H9 (cell line): ENCODE measurements around the gene LIX1. TPM values are rescaled to one million over a fixed set of nuclear protein-coding genes. Genes with fewer than 3 reads are reported as not detected.

ENCODE experiments used
- DNase-seq: peaks from one replicate; pipeline ENCODE4 v3.0.0-alpha.2; 2017
- H2AFZ ChIP-seq: one replicate; pipeline ENCODE4 v1.6.1; 2013; ENCODE audit warnings: mild to moderate bottlenecking, low read length, control low read depth, moderate library complexity
- H2AK5ac ChIP-seq: 2 replicates; pipeline ENCODE4 v1.6.1; 2013; ENCODE audit warnings: low read length, control low read depth, mixed read lengths; ENCODE audit not compliant: insufficient read length
- H2BK120ac ChIP-seq: one replicate; pipeline ENCODE4 v1.6.1; 2013; ENCODE audit warnings: low read depth, mild to moderate bottlenecking, low read length, control low read depth, inconsistent platforms; ENCODE audit not compliant: poor library complexity, severe bottlenecking
- H2BK12ac ChIP-seq: 2 replicates; pipeline ENCODE4 v1.6.1; 2013; ENCODE audit warnings: low read length, control low read depth, mixed read lengths, low read depth; ENCODE audit not compliant: insufficient read length
- H2BK15ac ChIP-seq: 2 replicates; pipeline ENCODE4 v1.6.1; 2013; ENCODE audit warnings: low read depth, low read length, control low read depth
- H2BK20ac ChIP-seq: one replicate; pipeline ENCODE4 v1.6.1; 2013; ENCODE audit warnings: low read depth, mild to moderate bottlenecking, low read length, control low read depth, inconsistent platforms; ENCODE audit not compliant: poor library complexity, severe bottlenecking
- H2BK5ac ChIP-seq: 2 replicates; pipeline ENCODE4 v1.6.1; 2013; ENCODE audit warnings: low read length, control low read depth, mixed read lengths; ENCODE audit not compliant: insufficient read length
- H3K14ac ChIP-seq: 2 replicates; pipeline ENCODE4 v1.6.1; 2013; ENCODE audit warnings: low read length, control low read depth; ENCODE audit not compliant: insufficient read depth
- H3K18ac ChIP-seq: 2 replicates; pipeline ENCODE4 v1.6.1; 2013; ENCODE audit warnings: low read depth, mild to moderate bottlenecking, mixed read lengths, low read length, control low read depth; ENCODE audit not compliant: insufficient read length
- H3K23ac ChIP-seq: 2 replicates; pipeline ENCODE4 v1.6.1; 2013; ENCODE audit warnings: low read length, control low read depth, mixed read lengths, low read depth; ENCODE audit not compliant: insufficient read length
- H3K23me2 ChIP-seq: 2 replicates; pipeline ENCODE4 v1.6.1; 2013; ENCODE audit warnings: low read depth, mild to moderate bottlenecking, mixed read lengths, low read length, control low read depth; ENCODE audit not compliant: insufficient read length, poor library complexity, severe bottlenecking
- H3K27ac ChIP-seq: 2 replicates; pipeline ENCODE4 v1.5.1; 2013; ENCODE audit warnings: low read length, control low read depth, mixed read lengths, low read depth; ENCODE audit not compliant: insufficient read length
- H3K27me3 ChIP-seq: 2 replicates; pipeline ENCODE4 v1.6.1; 2013; ENCODE audit warnings: low read length, control low read depth, inconsistent platforms; ENCODE audit not compliant: insufficient read depth
- H3K4ac ChIP-seq: 2 replicates; pipeline ENCODE4 v1.6.1; 2013; ENCODE audit warnings: low read depth, mild to moderate bottlenecking, control low read depth, inconsistent platforms, low read length, moderate library complexity
- H3K4me1 ChIP-seq: 2 replicates; pipeline ENCODE4 v1.6.1; 2013; ENCODE audit warnings: low read length, control low read depth, inconsistent platforms; ENCODE audit not compliant: insufficient read depth
- H3K4me2 ChIP-seq: 2 replicates; pipeline ENCODE4 v1.6.1; 2013; ENCODE audit warnings: low read length, control low read depth, mixed read lengths; ENCODE audit not compliant: insufficient read length, insufficient read depth
- H3K56ac ChIP-seq: 2 replicates; pipeline ENCODE4 v1.6.1; 2013; ENCODE audit warnings: low read depth, mild to moderate bottlenecking, mixed read lengths, low read length, control low read depth; ENCODE audit not compliant: insufficient read length
- H3K79me1 ChIP-seq: 2 replicates; pipeline ENCODE4 v1.6.1; 2013; ENCODE audit warnings: low read depth, mild to moderate bottlenecking, moderate library complexity, low read length, control low read depth, inconsistent platforms; ENCODE audit not compliant: insufficient read depth, poor library complexity, severe bottlenecking
- H3K79me2 ChIP-seq: 2 replicates; pipeline ENCODE4 v1.6.1; 2013; ENCODE audit warnings: low read length, control low read depth, inconsistent platforms; ENCODE audit not compliant: insufficient read depth
- H3K9ac ChIP-seq: 2 replicates; pipeline ENCODE4 v1.6.1; 2013; ENCODE audit warnings: low read length, control low read depth, mixed read lengths; ENCODE audit not compliant: insufficient read length; ENCODE audit errors: extremely low read depth
- H3K9me3 ChIP-seq: one replicate; pipeline ENCODE4 v1.6.1; 2013; ENCODE audit warnings: low read depth, low read length, inconsistent platforms; ENCODE audit not compliant: control insufficient read depth
- H3T11ph ChIP-seq: one replicate; pipeline ENCODE4 v1.6.1; 2013; ENCODE audit warnings: mild to moderate bottlenecking, low read length, control low read depth, inconsistent platforms
- H4K20me1 ChIP-seq: one replicate; pipeline ENCODE4 v1.6.1; 2013; ENCODE audit not compliant: control insufficient read depth, insufficient read length, insufficient read depth
- H4K5ac ChIP-seq: 2 replicates; pipeline ENCODE4 v1.6.1; 2013; ENCODE audit warnings: low read depth, mild to moderate bottlenecking, mixed read lengths, low read length, control low read depth; ENCODE audit not compliant: insufficient read length
- H4K8ac ChIP-seq: replicated peaks from 2 replicates; pipeline ENCODE4 v1.6.1; 2013; ENCODE audit warnings: low read length, control low read depth, mixed read lengths, low read depth; ENCODE audit not compliant: insufficient read length
- H4K91ac ChIP-seq: 2 replicates; pipeline ENCODE4 v1.6.1; 2013; ENCODE audit warnings: low read depth, mild to moderate bottlenecking, moderate library complexity, mixed read lengths, low read length, control low read depth; ENCODE audit not compliant: insufficient read length
- H3K27ac Mint-ChIP-seq, 3 experiments: 2 replicates in 2 of 3; 3 replicates in 1 of 3; pipeline ENCODE4 v1.8.0; 2020 to 2021; ENCODE audit warnings: mixed read lengths in 3 of 3, mild to moderate bottlenecking in 1 of 3, moderate library complexity in 1 of 3
- H3K27me3 Mint-ChIP-seq: 2 replicates; pipeline ENCODE4 v1.8.0; 2021; ENCODE audit warnings: low read depth, mild to moderate bottlenecking, moderate library complexity, mixed read lengths
- H3K36me3 Mint-ChIP-seq, 3 experiments: 2 replicates in 2 of 3; 3 replicates in 1 of 3; pipeline ENCODE4 v1.8.0; 2020 to 2021; ENCODE audit warnings: low read depth in 3 of 3, mixed read lengths in 3 of 3; ENCODE audit not compliant: insufficient read depth in 1 of 3
- H3K4me1 Mint-ChIP-seq, 2 experiments: 2 replicates each; pipeline ENCODE4 v1.8.0; 2020; ENCODE audit warnings: mixed read lengths in 2 of 2
- H3K4me3 Mint-ChIP-seq, 2 experiments: 2 replicates in 1 of 2; 3 replicates in 1 of 2; pipeline ENCODE4 v1.8.0; 2020 to 2021; ENCODE audit warnings: mild to moderate bottlenecking in 2 of 2, mixed read lengths in 2 of 2, moderate library complexity in 1 of 2
- H3K9me3 Mint-ChIP-seq, 2 experiments: 2 replicates in 1 of 2; 3 replicates in 1 of 2; pipeline ENCODE4 v1.8.0; 2020; ENCODE audit warnings: mild to moderate bottlenecking in 2 of 2, mixed read lengths in 2 of 2, moderate library complexity in 1 of 2
- WGBS: extraction: QIAGEN DNeasy Blood & Tissue Kit; methylation state at CpG from one replicate; pipeline ENCODE4 v1.1.7; 2013; ENCODE audit warnings: missing lambda C conversion rate, low lambda C conversion rate, mixed read lengths; ENCODE audit not compliant: insufficient read length; ENCODE audit errors: extremely low coverage; 5-methylcytosine and 5-hydroxymethylcytosine counted together
- total RNA-seq: library from RNA; stranded (reverse); gene quantifications from 2 replicates; pipeline ENCODE4 v1.2.1, GENCODE V29; 2021
- TF ChIP-seq, protein P1 (sequence below): fragments of 200-600 bp; sonication (generic); conservative IDR thresholded peaks from 3 replicates; pipeline ENCODE4 v1.8.0; 2021; ENCODE audit warnings: antibody characterized with exemption, mild to moderate bottlenecking

Gene LIX1
- total RNA-seq, 1 experiment from 2014 or later: 0.13 TPM

DNA sequence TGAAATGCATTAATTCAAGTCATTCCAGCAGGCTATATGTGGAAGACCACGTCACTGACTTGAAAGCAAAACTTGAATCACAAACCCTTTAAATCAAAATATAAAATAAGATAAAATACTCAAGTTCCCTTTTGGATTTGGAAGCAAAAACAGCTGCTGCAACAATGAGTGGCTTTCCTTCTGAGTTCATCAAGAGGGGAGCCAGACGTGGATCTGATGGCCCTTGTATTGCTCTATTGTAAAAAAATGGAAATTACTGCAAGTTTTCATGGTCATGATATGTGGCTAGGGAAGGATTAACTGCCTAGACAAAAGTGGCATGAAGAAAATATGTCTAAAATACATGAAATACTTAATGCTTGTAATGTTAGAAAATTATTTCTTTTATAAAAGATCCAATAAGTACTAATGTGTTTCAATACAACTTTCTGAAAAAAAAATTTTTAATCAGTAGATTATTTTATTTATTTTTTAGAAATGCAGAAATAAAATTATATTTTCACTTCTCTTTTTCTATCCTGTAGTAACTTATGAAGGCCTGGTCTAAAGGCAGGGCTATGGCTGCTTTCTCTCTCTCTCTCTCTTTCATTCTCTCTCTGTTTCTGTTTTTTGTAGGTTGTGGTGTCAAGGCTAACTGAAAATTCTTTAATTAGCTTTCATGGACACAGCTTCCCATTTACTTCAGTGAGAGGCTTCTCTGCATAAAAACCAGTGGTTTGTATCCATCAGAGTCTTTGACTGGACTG is 24.0 kb downstream of the LIX1 start:
- no peak overlapping the region for H4K5ac ChIP-seq
- H2AFZ ChIP-seq: no peak overlapping the region
- H3K27ac Mint-ChIP-seq: no peak overlapping the region; a peak in 1 of 7 replicates
- H2AK5ac ChIP-seq: no peak overlapping the region
- no peak overlapping the region for H3K14ac ChIP-seq
- no peaks in the 10 kb centered on the region for H3K23me2 ChIP-seq
- H3K36me3 Mint-ChIP-seq: no peaks in the 10 kb centered on the region
- H3K9ac ChIP-seq: no peak overlapping the region
- no peak overlapping the region for H3K18ac ChIP-seq
- H4K91ac ChIP-seq: no peak overlapping the region
- H3K4ac ChIP-seq: no peak overlapping the region
- TF ChIP-seq, protein P1, sequence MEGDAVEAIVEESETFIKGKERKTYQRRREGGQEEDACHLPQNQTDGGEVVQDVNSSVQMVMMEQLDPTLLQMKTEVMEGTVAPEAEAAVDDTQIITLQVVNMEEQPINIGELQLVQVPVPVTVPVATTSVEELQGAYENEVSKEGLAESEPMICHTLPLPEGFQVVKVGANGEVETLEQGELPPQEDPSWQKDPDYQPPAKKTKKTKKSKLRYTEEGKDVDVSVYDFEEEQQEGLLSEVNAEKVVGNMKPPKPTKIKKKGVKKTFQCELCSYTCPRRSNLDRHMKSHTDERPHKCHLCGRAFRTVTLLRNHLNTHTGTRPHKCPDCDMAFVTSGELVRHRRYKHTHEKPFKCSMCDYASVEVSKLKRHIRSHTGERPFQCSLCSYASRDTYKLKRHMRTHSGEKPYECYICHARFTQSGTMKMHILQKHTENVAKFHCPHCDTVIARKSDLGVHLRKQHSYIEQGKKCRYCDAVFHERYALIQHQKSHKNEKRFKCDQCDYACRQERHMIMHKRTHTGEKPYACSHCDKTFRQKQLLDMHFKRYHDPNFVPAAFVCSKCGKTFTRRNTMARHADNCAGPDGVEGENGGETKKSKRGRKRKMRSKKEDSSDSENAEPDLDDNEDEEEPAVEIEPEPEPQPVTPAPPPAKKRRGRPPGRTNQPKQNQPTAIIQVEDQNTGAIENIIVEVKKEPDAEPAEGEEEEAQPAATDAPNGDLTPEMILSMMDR: no peak
- H2BK20ac ChIP-seq: no peak overlapping the region
- no peak overlapping the region for H3K23ac ChIP-seq
- no peak overlapping the region for H2BK120ac ChIP-seq
- H3K79me2 ChIP-seq: no peaks in the 10 kb centered on the region
- no peaks in the 10 kb centered on the region for H3K4me1 ChIP-seq
- no CpG with 5 or more reads among the region's 2 CpGs for WGBS
- H2BK5ac ChIP-seq: no peak overlapping the region
- H3K27ac ChIP-seq: no peak overlapping the region
- no peaks in the 10 kb centered on the region for H3K9me3 Mint-ChIP-seq
- H3K9me3 ChIP-seq: no peaks in the 10 kb centered on the region
- H2BK15ac ChIP-seq: no peak overlapping the region
- DNase-seq: no peak
- H3K4me2 ChIP-seq: no peak overlapping the region
- H3T11ph ChIP-seq: no peak overlapping the region
- no peak overlapping the region for H2BK12ac ChIP-seq
- H3K27me3 ChIP-seq: no peaks in the 10 kb centered on the region
- peaks cover 12 to 19% of the 10 kb centered on the region in 2 experiments for H3K4me1 Mint-ChIP-seq
- H3K79me1 ChIP-seq: no peaks in the 10 kb centered on the region
- no peak overlapping the region for H4K8ac ChIP-seq
- no peaks in the 10 kb centered on the region for H4K20me1 ChIP-seq
- no peaks in the 10 kb centered on the region for H3K27me3 Mint-ChIP-seq
- H3K56ac ChIP-seq: no peak overlapping the region
- H3K4me3 Mint-ChIP-seq: no peak overlapping the region
